GM12878 (cell line): Measurements from ENCODE around the gene SBNO2. TPM values are rescaled to one million over a fixed set of nuclear protein-coding genes. Genes with fewer than 3 reads are reported as not detected.

Experiments
- ATAC-seq: fragments of 200-7000 bp; cut with Tn5 transposase; 3 replicates; pipeline ENCODE4 v1.9.1; 2020; ENCODE audit warnings: mild to moderate bottlenecking, moderate library complexity
- BruUV-seq: library from RNA; stranded (reverse); fragments of 400-500 nt; replicated peaks from 2 replicates; lab custom pipeline; 2021; lab: Mats Ljungman, UMichigan
- CTCF ChIA-PET: fragments of 300-600 bp; sonication (Branson Sonifier 250); formaldehyde crosslinking; extraction: SDS; loops from one replicate; lab custom pipeline; 2021; ENCODE audit warnings: inconsistent platforms; lab: Yijun Ruan, JAX
- POLR2A ChIA-PET: fragments of 350-600 bp; formaldehyde crosslinking; extraction: SDS; loops from one replicate; lab custom pipeline; 2021; ENCODE audit warnings: inconsistent platforms; lab: Charles Lee
- RAD21 ChIA-PET: fragments of 300-600 bp; sonication (Branson Sonifier 250); formaldehyde crosslinking; loops from one replicate; lab custom pipeline; 2023; ENCODE audit warnings: antibody characterized with exemption; ENCODE audit not compliant: unreplicated experiment; lab: Charles Lee
- SMC1A ChIA-PET: fragments of 300-600 bp; sonication (Branson Sonifier 250); formaldehyde crosslinking; loops from one replicate; lab custom pipeline; 2023; ENCODE audit not compliant: unreplicated experiment, uncharacterized antibody; lab: Charles Lee
- DNase-seq: peaks from one replicate; pipeline ENCODE4 v3.0.0-alpha.2; 2011; ENCODE audit warnings: low read depth, low spot score
- FAIRE-seq: peaks from 3 replicates; lab custom pipeline; 2011; peaks lifted over from hg19 to GRCh38; lab: Jason Lieb, UNC
- H2AFZ ChIP-seq: 2 replicates; pipeline ENCODE4 v1.6.0; 2011; ENCODE audit warnings: low read depth, low read length, control low read depth; ENCODE audit not compliant: control insufficient read depth
- H3K27ac ChIP-seq: 2 replicates; pipeline ENCODE4 v1.5.1; 2011; ENCODE audit warnings: control low read depth; ENCODE audit not compliant: control insufficient read depth, insufficient read depth
- H3K27me3 ChIP-seq, 2 experiments: replicated peaks in 1 of 2; 2 replicates each; pipeline versions ENCODE4 v1.6.0 to v1.6.1; 2011; ENCODE audit warnings: low read length in 1 of 2; ENCODE audit not compliant: control insufficient read depth in 2 of 2, insufficient read depth in 2 of 2
- H3K36me3 ChIP-seq, 2 experiments: 2 replicates each; pipeline ENCODE4 v1.5.1; 2011; ENCODE audit warnings: low read length in 1 of 2; ENCODE audit not compliant: control insufficient read depth in 2 of 2, insufficient read depth in 2 of 2
- H3K4me1 ChIP-seq: 2 replicates; pipeline ENCODE4 v1.6.1; 2011; ENCODE audit warnings: mild to moderate bottlenecking, low read length, moderate library complexity, mixed read lengths; ENCODE audit not compliant: control insufficient read depth, insufficient read depth
- H3K4me2 ChIP-seq: 2 replicates; pipeline ENCODE4 v1.6.0; 2011; ENCODE audit warnings: control low read depth; ENCODE audit not compliant: control insufficient read depth, insufficient read depth
- H3K4me3 ChIP-seq: fragments of 200-600 bp; sonication (generic); 2 replicates; pipeline ENCODE4 v1.5.1; 2016
- H3K79me2 ChIP-seq: 2 replicates; pipeline ENCODE4 v1.6.0; 2011; ENCODE audit warnings: low read length; ENCODE audit not compliant: control insufficient read depth, insufficient read depth
- H3K9ac ChIP-seq: 2 replicates; pipeline ENCODE4 v1.8.0; 2011; ENCODE audit warnings: low read length, control low read depth, mixed read lengths; ENCODE audit not compliant: control insufficient read depth, insufficient read depth
- H3K9me3 ChIP-seq: replicated peaks from 3 replicates; pipeline ENCODE4 v1.5.1; 2011; ENCODE audit warnings: mild to moderate bottlenecking, low read length; ENCODE audit not compliant: control insufficient read depth, insufficient read depth
- H4K20me1 ChIP-seq: 2 replicates; pipeline ENCODE4 v1.6.0; 2011; ENCODE audit not compliant: control insufficient read depth, insufficient read depth
- BACH1 ChIP-seq: fragments of 450-650 bp; IDR thresholded peaks from 2 replicates; pipeline ENCODE4 v1.6.1; 2017; ENCODE audit warnings: mild to moderate bottlenecking, borderline replicate concordance
- BCL11A ChIP-seq: IDR thresholded peaks from 2 replicates; pipeline ENCODE4 v1.6.1; 2011; ENCODE audit warnings: low read depth, low read length
- GATAD2B ChIP-seq: fragments of 450-650 bp; conservative IDR thresholded peaks from 2 replicates; pipeline ENCODE4 v1.6.1; 2017; ENCODE audit warnings: low read depth, mild to moderate bottlenecking, moderate library complexity
- LARP7 ChIP-seq: fragments of 450-650 bp; IDR thresholded peaks from 2 replicates; pipeline ENCODE4 v1.6.1; 2017; ENCODE audit warnings: mild to moderate bottlenecking
- NR2F1 ChIP-seq: fragments of 450-650 bp; conservative IDR thresholded peaks from 2 replicates; pipeline ENCODE4 v1.6.1; 2017; ENCODE audit warnings: mild to moderate bottlenecking
- PML ChIP-seq: IDR thresholded peaks from 2 replicates; pipeline ENCODE4 v1.6.1; 2012; ENCODE audit warnings: low read length, inconsistent platforms
- POLR2A ChIP-seq: IDR thresholded peaks from 2 replicates; pipeline ENCODE4 v1.6.1; 2011; ENCODE audit warnings: low read depth, mild to moderate bottlenecking, low read length
- POLR2AphosphoS5 ChIP-seq: IDR thresholded peaks from 2 replicates; pipeline ENCODE4 v1.6.1; 2011; ENCODE audit warnings: mild to moderate bottlenecking, low read length, inconsistent platforms
- POU2F2 ChIP-seq: IDR thresholded peaks from 3 replicates; pipeline ENCODE4 v1.6.1; 2011; ENCODE audit warnings: low read depth, mild to moderate bottlenecking, low read length, borderline replicate concordance
- RELB ChIP-seq: fragments of 450-650 bp; IDR thresholded peaks from 2 replicates; pipeline ENCODE4 v1.6.1; 2017; ENCODE audit warnings: low read depth, mild to moderate bottlenecking, moderate library complexity
- REST ChIP-seq: IDR thresholded peaks from 2 replicates; pipeline ENCODE4 v1.6.1; 2012; ENCODE audit warnings: mild to moderate bottlenecking, low read depth, low read length
- WGBS: methylation state at CpG from one replicate; pipeline ENCODE4 v1.1.6; 2016; ENCODE audit warnings: low lambda C conversion rate; ENCODE audit not compliant: insufficient replicate concordance, insufficient coverage; ENCODE audit errors: missing lambda C conversion rate; 5-methylcytosine and 5-hydroxymethylcytosine counted together
- in situ Hi-C: fragments of 300-500 bp; cut with MboI; formaldehyde crosslinking; loops from 9 replicates; pipeline ENCODE4 v1.14.3; 2018; ENCODE audit warnings: mixed read lengths
- intact Hi-C: fragments of 100-400 bp; cut with micrococcal nuclease; formaldehyde crosslinking; loops from one replicate; pipeline ENCODE4 v1.14.2; 2022; ENCODE audit not compliant: unreplicated experiment
- polyA plus RNA-seq, 11 experiments: library from polyadenylated mRNA; depleted of rRNA in 4 of 11; unstranded in 6 of 11; stranded (reverse) in 5 of 11; fragments of >200 nt; fragmentation: Nextera tagmentation in 4 of 11; fragmentation: Illumina TruSeq in 1 of 11; extraction: Ambion mirVana in 4 of 11; extraction: Trizol in 1 of 11; gene quantifications; 1 replicate in 1 of 11; 2 replicates in 10 of 11; pipeline versions ENCODE4 v1.2.1 to v1.2.3, GENCODE V29; 2011 to 2016; ENCODE audit warnings: inconsistent platforms in 2 of 11, missing spikeins in 2 of 11, low read depth in 1 of 11
- total RNA-seq, 4 experiments: library from RNA; depleted of rRNA in 3 of 4; stranded (reverse); fragments of >200 nt in 3 of 4; fragmentation: Illumina TruSeq in 1 of 4; extraction: Trizol in 1 of 4; gene quantifications; 2 replicates each; pipeline versions ENCODE4 v1.2.1 to v1.2.3, GENCODE V29; 2013 to 2021

SBNO2 gene
- total and polyA plus RNA-seq, 10 of the 15 experiments (the other 5 are each of a cell fraction or from before 2014, with no cell fraction given), result 0.08 to 44.6 (median 5.4) TPM

GRCh38 chr19:1079566-1080111, 94.4 kb downstream of the SBNO2 start:
- POLR2A ChIA-PET, result interaction anchor here (0.5 to 1.6 kb wide), 2 partner anchors 12 to 105 kb away, joined by 4 to 5 read pairs; partner anchors contain the start of gene ARHGAP45
- H3K36me3 ChIP-seq, result peaks cover 23 to 51% of the 10 kb centered on the region in 2 experiments
- SMC1A ChIA-PET, result no interaction called here
- no peak overlapping the region for H2AFZ ChIP-seq
- CTCF ChIA-PET, result no interaction called here
- H3K4me3 ChIP-seq, result no peak overlapping the region
- WGBS, result 95% methylated on average over 39 of the region's 45 CpGs
- BruUV-seq, result no TSS peak
- RAD21 ChIA-PET, result no interaction called here
- H3K27me3 ChIP-seq, result no peaks in the 10 kb centered on the region
- H3K9ac ChIP-seq, result no peak overlapping the region
- in situ Hi-C loops, result no loop called here
- peak; percentile 51 for TF ChIP-seq POLR2A
- TF ChIP-seq POLR2AphosphoS5, result 0 out of 2 replicates have a peak, but pooled peaks have one; percentile 25
- no peak for TF ChIP-seq BCL11A
- H3K79me2 ChIP-seq, result peaks cover 7% of the 10 kb centered on the region
- no peak overlapping the region for H3K27ac ChIP-seq
- H4K20me1 ChIP-seq, result no peaks in the 10 kb centered on the region; the same call in 1 of the 2 replicates
- no peaks in the 10 kb centered on the region; the same call in 2 of the 3 replicates for H3K9me3 ChIP-seq
- peaks cover 32% of the 10 kb centered on the region for H3K4me1 ChIP-seq
- no peak for DNase-seq
- intact Hi-C loops, result no loop called here
- no peak for ATAC-seq
- FAIRE-seq, result no peak
- no peak overlapping the region for H3K4me2 ChIP-seq

GRCh38 chr19:1076951-1077350, 97.1 kb downstream of the SBNO2 start:
- Histone ChIP-seq H3K9me3 (no peaks in the 10 kb centered on the region; the same call in 2 of the 3 replicates), H3K36me3 (peaks cover 25 to 47% of the 10 kb centered on the region in 2 experiments), H3K4me2 (peak overlapping the region; percentile 74), H2AFZ (no peak overlapping the region), H3K4me1 (peaks cover 35% of the 10 kb centered on the region), H4K20me1 (no peaks in the 10 kb centered on the region), H3K27ac (peak overlapping the region; percentile 64), H3K79me2 (peaks cover 18% of the 10 kb centered on the region), H3K9ac (peak overlapping the region; percentile 48; the same call in 1 of the 2 replicates), H3K27me3 (no peaks in the 10 kb centered on the region), H3K4me3 (peak overlapping the region; percentile 54; the same call in 1 of the 2 replicates)
- no TSS peak for BruUV-seq
- peak; percentile 85 for DNase-seq
- FAIRE-seq, result peak; percentile 96
- CTCF ChIA-PET, result interaction anchor here (0.6 to 2.6 kb wide), 6 partner anchors 10 to 26 kb away, joined by 3 to 11 read pairs (median 4); partner anchors contain the start of genes ARHGAP45 and GPX4
- POLR2A ChIA-PET, result interaction anchor here (0.6 to 3.8 kb wide), 17 partner anchors 10 to 1013 kb away, joined by 3 to 25 read pairs (median 6); partner anchors contain the start of genes ABCA7, ARHGAP45, ATP5F1D and CNN2
- in situ Hi-C loops, result no loop called here
- SMC1A ChIA-PET, result interaction anchor here (1.2 to 3.4 kb wide), 3 partner anchors 9 to 12 kb away, joined by 3 to 14 read pairs (median 11); partner anchors contain the start of gene ARHGAP45
- under 1% methylated on average over 16 of the region's 16 CpGs for WGBS
- peak; percentile 94 for ATAC-seq
- intact Hi-C loops, result loop anchor here (2.0 kb wide), 1 partner anchor 26 kb away; the partner anchor contains the start of gene GPX4
- RAD21 ChIA-PET, result interaction anchor here (0.8 to 3.1 kb wide), 7 partner anchors 9 to 93 kb away, joined by 3 to 18 read pairs (median 5); partner anchors contain the start of genes ARHGAP45, CNN2 and WDR18
- TF ChIP-seq PML (peak; percentile 66; the same call in 1 of the 2 replicates), GATAD2B (peak; percentile 83), POU2F2 (peak; percentile 87), NR2F1 (peak; percentile 74), BACH1 (peak; percentile 89), RELB (peak; percentile 77), REST (no peak), LARP7 (peak; percentile 60; the same call in 1 of the 2 replicates)
